ES-I3 (cell line): ENCODE results near the gene CANX.
"Not testable (repeated sequence)": the region's sequence is repeated elsewhere in the genome, so short reads cannot be mapped to it uniquely, and the experiment has no call there.

Experiments used
- H3K36me3 ChIP-seq: 2 replicates; pipeline ENCODE4 v1.6.1; 2013; ENCODE audit warnings: mild to moderate bottlenecking, low read length, control low read depth, moderate library complexity; ENCODE audit not compliant: insufficient read depth
- H3K4me1 ChIP-seq: 2 replicates; pipeline ENCODE4 v1.6.1; 2013; ENCODE audit warnings: mild to moderate bottlenecking, control low read depth, low read length; ENCODE audit not compliant: insufficient read depth
- H3K9ac ChIP-seq: 2 replicates; pipeline ENCODE4 v1.6.1; 2013; ENCODE audit warnings: low read depth, mild to moderate bottlenecking, low read length, moderate library complexity
- H3K9me3 ChIP-seq: 2 replicates; pipeline ENCODE4 v1.6.1; 2013; ENCODE audit warnings: mild to moderate bottlenecking, low read length, moderate library complexity; ENCODE audit not compliant: control insufficient read depth, insufficient read depth

Gene CANX

DNA sequence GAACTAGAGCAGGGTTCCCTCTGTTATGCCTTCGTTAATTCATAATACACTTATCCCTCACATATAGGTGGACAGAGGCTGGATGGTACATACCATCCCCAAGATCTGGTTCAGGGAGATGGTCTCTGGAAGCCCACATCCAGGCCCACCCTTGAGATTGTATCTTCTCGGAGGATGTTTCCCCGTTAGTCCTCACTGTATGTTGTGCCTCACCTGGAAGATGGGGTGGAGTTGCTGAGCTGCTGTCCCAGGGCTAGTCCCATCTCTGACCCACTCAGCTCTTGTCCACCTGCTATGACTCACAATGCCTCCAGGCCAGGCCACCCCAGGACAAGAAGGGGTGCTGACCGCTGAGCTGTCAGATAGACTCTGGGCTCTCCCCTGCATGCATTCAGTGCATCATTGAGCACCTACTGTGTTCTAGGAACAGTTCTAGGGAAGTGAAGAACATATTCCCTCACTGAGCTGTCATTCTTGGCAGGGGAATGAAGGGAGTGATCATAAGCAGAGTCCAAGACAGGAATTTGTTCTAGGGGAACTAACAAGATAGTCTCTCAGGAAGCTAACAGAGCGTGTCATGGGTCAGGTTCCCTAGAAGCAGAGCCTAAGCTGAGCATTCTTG is 17.9 kb upstream of the CANX start, which contains the start of gene CBY3:
TSS of gene CBY3 (minus strand) at position 255 of the 622 bp plus-strand sequence. CDS start at position 139, 116 bp downstream.
- Histone ChIP-seq H3K4me1 (peaks cover 3% of the 10 kb centered on the region; the same call in 1 of the 2 replicates), H3K9ac (no peak within 1 kb of the TSS), H3K36me3 (peaks cover 3% of the 10 kb centered on the region; the same call in 1 of the 2 replicates), H3K9me3 (peaks cover 2% of the 10 kb centered on the region; the same call in 1 of the 2 replicates)

GRCh38 chr5:179689212-179689611 is 9.6 kb upstream of the CANX start:
- not testable (repeated sequence) for H3K9me3 ChIP-seq, H3K9ac ChIP-seq, H3K36me3 ChIP-seq, H3K4me1 ChIP-seq

DNA sequence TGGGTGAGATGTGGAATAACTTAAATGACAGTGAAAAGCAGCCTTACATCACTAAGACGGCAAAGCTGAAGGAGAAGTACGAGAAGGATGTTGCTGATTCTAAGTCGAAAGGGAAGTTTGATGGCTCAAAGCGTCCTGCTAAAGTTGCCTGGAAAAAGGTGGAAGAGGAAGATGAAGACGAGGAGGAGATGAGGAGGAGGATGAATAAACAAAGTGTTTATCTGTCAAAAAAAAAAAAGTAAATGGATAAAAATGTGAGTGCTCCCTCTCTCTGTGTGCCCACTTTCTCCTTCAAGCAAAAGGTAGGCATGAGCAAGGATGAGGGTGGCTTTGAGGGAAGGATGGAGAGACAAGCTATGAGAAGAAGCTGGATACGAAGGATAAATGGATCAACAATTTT is 4.2 kb upstream of the CANX start:
- no peaks in the 10 kb centered on the region for H3K9me3 ChIP-seq
- peaks cover 4% of the 10 kb centered on the region; the same call in 1 of the 2 replicates for H3K4me1 ChIP-seq
- no peaks in the 10 kb centered on the region for H3K36me3 ChIP-seq
- H3K9ac ChIP-seq: no peak overlapping the region

GRCh38 chr5:179696603-179697002 is 2.2 kb upstream of the CANX start:
- Histone ChIP-seq H3K36me3 (peaks cover 6% of the 10 kb centered on the region; the same call in 1 of the 2 replicates), H3K4me1 (peaks cover 4% of the 10 kb centered on the region; the same call in 1 of the 2 replicates), H3K9ac (no peak overlapping the region), H3K9me3 (no peaks in the 10 kb centered on the region)

DNA sequence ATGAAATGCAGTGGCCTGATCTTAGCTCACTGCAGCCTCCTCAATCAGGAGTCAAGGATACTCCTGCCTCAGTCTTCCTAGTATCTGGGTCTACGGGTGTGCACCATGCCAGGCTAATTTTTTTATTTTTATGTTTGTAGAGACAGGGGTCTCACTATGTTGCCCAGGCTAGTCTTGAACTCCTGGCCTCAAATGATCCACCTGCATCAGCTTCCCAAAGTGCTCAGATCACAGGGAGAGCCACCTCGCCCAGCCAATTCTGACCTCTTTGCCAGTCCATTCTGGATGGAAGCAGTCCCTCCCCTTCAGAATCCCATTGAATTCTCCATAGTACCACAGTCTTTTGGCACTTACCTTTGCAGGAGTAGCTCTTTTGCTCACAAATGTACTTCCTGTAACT is 1.7 kb upstream of the CANX start:
- Histone ChIP-seq H3K36me3 (peaks cover 6% of the 10 kb centered on the region; the same call in 1 of the 2 replicates), H3K9ac (no peak overlapping the region), H3K4me1 (peaks cover 4% of the 10 kb centered on the region; the same call in 1 of the 2 replicates), H3K9me3 (no peaks in the 10 kb centered on the region)

- H3K9ac ChIP-seq: peak overlapping the region; percentile 98
- not testable (repeated sequence) for H3K36me3 ChIP-seq, H3K9me3 ChIP-seq, H3K4me1 ChIP-seq
These were observed 1.2 kb upstream of the CANX start for GRCh38 chr5:179697543-179697942.

GRCh38 chr5:179697993-179698934 is 503 bp upstream of the CANX start:
- no peaks in the 10 kb centered on the region for H3K9me3 ChIP-seq
- H3K4me1 ChIP-seq: peaks cover 4% of the 10 kb centered on the region; the same call in 1 of the 2 replicates
- peak overlapping the region; percentile 98 for H3K9ac ChIP-seq
- peaks cover 12% of the 10 kb centered on the region for H3K36me3 ChIP-seq

GRCh38 chr5:179699616-179700237 is 960 bp downstream of the CANX start:
- H3K4me1 ChIP-seq: peaks cover 4% of the 10 kb centered on the region; the same call in 1 of the 2 replicates
- no peaks in the 10 kb centered on the region for H3K9me3 ChIP-seq
- peaks cover 22% of the 10 kb centered on the region for H3K36me3 ChIP-seq
- H3K9ac ChIP-seq: peak overlapping the region; percentile 81

GRCh38 chr5:179700401-179700918 is 1.7 kb downstream of the CANX start:
- peak overlapping the region; percentile 81; the same call in 1 of the 2 replicates for H3K9ac ChIP-seq
- H3K9me3 ChIP-seq: no peaks in the 10 kb centered on the region
- H3K4me1 ChIP-seq: peaks cover 11% of the 10 kb centered on the region
- H3K36me3 ChIP-seq: peaks cover 22% of the 10 kb centered on the region

- Histone ChIP-seq H3K9me3 (no peaks in the 10 kb centered on the region), H3K9ac (no peak overlapping the region), H3K4me1 (no peaks in the 10 kb centered on the region), H3K36me3 (peaks cover 47% of the 10 kb centered on the region)
These were observed 17.5 kb downstream of the CANX start for GRCh38 chr5:179716286-179716685.

DNA sequence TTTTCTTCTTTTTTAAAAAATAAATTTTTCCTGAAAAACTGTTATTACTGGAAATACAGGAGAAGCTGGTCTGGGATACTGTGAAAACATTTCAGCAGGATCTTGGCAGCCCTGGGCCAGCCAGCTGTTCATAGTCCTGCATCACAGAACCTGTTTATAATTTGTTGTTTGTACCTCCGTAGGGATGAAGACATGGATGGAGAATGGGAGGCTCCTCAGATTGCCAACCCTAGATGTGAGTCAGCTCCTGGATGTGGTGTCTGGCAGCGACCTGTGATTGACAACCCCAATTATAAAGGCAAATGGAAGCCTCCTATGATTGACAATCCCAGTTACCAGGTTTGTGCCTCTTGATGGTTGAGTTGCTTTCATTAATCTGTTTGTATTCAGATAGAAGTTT is 21.5 kb downstream of the CANX start:
- Histone ChIP-seq H3K4me1 (no peaks in the 10 kb centered on the region), H3K9ac (no peak overlapping the region)

GRCh38 chr5:179724163-179724562 is 25.4 kb downstream of the CANX start:
- Histone ChIP-seq H3K4me1 (no peaks in the 10 kb centered on the region), H3K9ac (no peak overlapping the region), H3K9me3 (no peaks in the 10 kb centered on the region), H3K36me3 (peaks cover 49% of the 10 kb centered on the region)

More for the DNA sequence above, 21.5 kb downstream of the CANX start:
- peaks cover 60% of the 10 kb centered on the region for H3K36me3 ChIP-seq
- H3K9me3 ChIP-seq: no peaks in the 10 kb centered on the region

DNA sequence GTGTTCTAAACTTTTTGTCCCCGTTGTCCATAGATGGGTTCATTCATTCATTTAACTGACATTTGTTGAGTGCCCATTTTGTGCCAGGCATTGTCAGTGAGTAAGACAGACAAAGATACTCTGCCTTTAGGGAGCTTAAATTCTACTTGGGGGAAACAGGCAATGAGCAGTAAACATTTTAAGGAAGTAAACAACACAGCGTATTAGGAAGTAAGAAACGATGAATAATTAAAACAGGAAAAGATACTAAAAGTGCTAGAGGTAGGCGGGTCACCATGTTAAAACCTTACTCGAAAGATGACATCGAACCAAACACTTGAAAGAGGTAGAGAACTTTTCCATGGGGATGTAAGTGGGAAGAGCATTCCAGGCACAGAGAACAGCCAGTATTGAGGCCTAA is 28.3 kb downstream of the CANX start:
- no peaks in the 10 kb centered on the region for H3K4me1 ChIP-seq
- H3K36me3 ChIP-seq: peaks cover 51% of the 10 kb centered on the region
- H3K9ac ChIP-seq: no peak overlapping the region
- no peaks in the 10 kb centered on the region for H3K9me3 ChIP-seq

GRCh38 chr5:179729303-179729702 is 30.5 kb downstream of the CANX start:
- H3K9me3 ChIP-seq: no peaks in the 10 kb centered on the region
- peaks cover 2% of the 10 kb centered on the region; the same call in 1 of the 2 replicates for H3K4me1 ChIP-seq
- H3K36me3 ChIP-seq: peaks cover 36% of the 10 kb centered on the region
- no peak overlapping the region for H3K9ac ChIP-seq
